IMR-90 (cell line): ENCODE measurements around the gene HMG20A.

ENCODE experiments used
- FOS ChIP-seq: fragments of 150-350 bp; IDR thresholded peaks from 2 replicates; pipeline ENCODE4 v1.6.1; 2016; ENCODE audit warnings: low read depth, low read length
- TF ChIP-seq, protein P1 (sequence below): conservative IDR thresholded peaks from 2 replicates; pipeline ENCODE4 v1.5.1; 2012; ENCODE audit warnings: mild to moderate bottlenecking, low read depth, low read length, improper control_type of control experiment
- TF ChIP-seq, protein P2 (sequence below): fragments of 150-350 bp; IDR thresholded peaks from 2 replicates; pipeline ENCODE4 v1.6.1; 2017; ENCODE audit warnings: mild to moderate bottlenecking, antibody characterized with exemption, low read length, low read depth

DNA sequence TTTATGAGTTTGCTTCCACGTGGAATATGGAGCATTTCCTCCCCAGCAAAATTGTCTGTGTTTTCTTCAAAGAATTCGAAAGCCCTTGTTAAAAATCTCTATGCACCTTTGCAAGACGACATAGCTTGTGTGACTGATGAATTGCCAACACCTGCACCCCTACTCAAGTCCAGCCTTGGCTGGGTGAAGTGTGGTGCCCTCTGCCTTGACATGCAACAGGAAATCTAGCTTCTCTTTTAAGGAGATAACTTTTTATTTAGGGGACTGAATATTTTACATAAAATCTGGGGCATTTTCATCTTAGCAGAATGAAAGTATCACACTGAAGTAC lies 647 bp downstream of the HMG20A start:
- TF ChIP-seq FOS: no peak
- TF ChIP-seq, protein P1, sequence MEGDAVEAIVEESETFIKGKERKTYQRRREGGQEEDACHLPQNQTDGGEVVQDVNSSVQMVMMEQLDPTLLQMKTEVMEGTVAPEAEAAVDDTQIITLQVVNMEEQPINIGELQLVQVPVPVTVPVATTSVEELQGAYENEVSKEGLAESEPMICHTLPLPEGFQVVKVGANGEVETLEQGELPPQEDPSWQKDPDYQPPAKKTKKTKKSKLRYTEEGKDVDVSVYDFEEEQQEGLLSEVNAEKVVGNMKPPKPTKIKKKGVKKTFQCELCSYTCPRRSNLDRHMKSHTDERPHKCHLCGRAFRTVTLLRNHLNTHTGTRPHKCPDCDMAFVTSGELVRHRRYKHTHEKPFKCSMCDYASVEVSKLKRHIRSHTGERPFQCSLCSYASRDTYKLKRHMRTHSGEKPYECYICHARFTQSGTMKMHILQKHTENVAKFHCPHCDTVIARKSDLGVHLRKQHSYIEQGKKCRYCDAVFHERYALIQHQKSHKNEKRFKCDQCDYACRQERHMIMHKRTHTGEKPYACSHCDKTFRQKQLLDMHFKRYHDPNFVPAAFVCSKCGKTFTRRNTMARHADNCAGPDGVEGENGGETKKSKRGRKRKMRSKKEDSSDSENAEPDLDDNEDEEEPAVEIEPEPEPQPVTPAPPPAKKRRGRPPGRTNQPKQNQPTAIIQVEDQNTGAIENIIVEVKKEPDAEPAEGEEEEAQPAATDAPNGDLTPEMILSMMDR: no peak
- TF ChIP-seq, protein P2, sequence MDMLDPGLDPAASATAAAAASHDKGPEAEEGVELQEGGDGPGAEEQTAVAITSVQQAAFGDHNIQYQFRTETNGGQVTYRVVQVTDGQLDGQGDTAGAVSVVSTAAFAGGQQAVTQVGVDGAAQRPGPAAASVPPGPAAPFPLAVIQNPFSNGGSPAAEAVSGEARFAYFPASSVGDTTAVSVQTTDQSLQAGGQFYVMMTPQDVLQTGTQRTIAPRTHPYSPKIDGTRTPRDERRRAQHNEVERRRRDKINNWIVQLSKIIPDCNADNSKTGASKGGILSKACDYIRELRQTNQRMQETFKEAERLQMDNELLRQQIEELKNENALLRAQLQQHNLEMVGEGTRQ: no peak
